AG04449 (cell line): Measurements from ENCODE around the gene STK11.

Experiments
- CTCF ChIA-PET: fragments of 350-600 bp; formaldehyde crosslinking; extraction: SDS; loops from one replicate; lab custom pipeline; 2021; ENCODE audit warnings: antibody characterized with exemption; lab: Yijun Ruan, JAX
- POLR2A ChIA-PET: fragments of 400-600, 350-600 bp; formaldehyde crosslinking; extraction: SDS; loops from one replicate; lab custom pipeline; 2020; ENCODE audit warnings: antibody characterized with exemption, inconsistent platforms; lab: Yijun Ruan, JAX
- DNase-seq: peaks from one replicate; pipeline ENCODE4 v3.0.0-alpha.2; 2010; ENCODE audit warnings: low read depth, low spot score
- H3K4me3 ChIP-seq: 2 replicates; pipeline ENCODE4 v1.5.1; 2011; ENCODE audit warnings: low read depth, mild to moderate bottlenecking, control low read depth, low read length
- TF ChIP-seq, protein P1 (sequence below): IDR thresholded peaks from one replicate; pipeline ENCODE4 v1.5.1; 2011; ENCODE audit warnings: mild to moderate bottlenecking, moderate library complexity, low read length, control low read depth, inconsistent platforms; ENCODE audit not compliant: insufficient read depth; ENCODE audit errors: missing control alignments

Gene STK11

DNA sequence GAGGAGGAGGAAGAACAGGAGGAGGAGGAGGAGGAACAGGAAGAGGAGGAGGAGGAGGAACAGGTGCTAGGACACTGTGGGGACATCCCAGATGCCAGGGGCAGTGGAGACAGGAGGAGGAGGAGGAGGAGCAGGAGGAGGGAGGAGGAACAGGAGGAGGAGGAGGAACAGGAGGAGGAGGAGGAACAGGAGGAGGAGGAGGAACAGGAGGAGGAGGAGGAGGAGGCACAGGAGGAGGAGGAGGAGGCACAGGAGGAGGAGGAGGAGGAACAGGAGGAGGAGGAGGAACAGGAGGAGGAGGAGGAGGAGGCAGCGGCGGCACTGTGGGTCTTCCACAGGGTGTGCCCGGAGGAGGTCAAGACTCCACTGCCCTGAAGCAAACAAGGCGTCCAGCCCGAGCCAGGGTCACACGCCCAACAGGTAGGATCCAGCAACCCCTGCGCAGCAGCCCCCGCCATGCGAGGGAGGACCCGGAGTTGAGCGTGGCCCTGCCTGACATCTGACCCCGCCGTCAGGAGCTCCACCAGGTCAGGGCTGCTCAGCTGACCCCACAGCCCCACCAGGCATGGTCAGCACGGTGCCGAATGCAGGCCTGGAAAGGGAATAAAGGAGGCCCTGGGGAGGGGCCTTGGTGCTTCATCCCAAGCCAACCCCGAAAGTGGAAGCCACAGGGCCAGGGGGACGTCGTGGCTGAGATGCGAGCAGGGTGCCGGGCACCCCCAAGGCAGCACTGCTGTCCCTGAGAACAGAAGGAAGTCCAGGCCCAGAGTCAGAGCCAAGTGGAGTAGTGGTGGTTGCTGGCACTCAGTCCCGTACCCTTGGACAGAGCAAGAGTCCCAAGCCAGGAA is 40.7 kb upstream of the STK11 start:
- H3K4me3 ChIP-seq = no peak overlapping the region
- CTCF ChIA-PET = no interaction called here
- POLR2A ChIA-PET = no interaction called here
- no peak for DNase-seq
- TF ChIP-seq, protein P1, sequence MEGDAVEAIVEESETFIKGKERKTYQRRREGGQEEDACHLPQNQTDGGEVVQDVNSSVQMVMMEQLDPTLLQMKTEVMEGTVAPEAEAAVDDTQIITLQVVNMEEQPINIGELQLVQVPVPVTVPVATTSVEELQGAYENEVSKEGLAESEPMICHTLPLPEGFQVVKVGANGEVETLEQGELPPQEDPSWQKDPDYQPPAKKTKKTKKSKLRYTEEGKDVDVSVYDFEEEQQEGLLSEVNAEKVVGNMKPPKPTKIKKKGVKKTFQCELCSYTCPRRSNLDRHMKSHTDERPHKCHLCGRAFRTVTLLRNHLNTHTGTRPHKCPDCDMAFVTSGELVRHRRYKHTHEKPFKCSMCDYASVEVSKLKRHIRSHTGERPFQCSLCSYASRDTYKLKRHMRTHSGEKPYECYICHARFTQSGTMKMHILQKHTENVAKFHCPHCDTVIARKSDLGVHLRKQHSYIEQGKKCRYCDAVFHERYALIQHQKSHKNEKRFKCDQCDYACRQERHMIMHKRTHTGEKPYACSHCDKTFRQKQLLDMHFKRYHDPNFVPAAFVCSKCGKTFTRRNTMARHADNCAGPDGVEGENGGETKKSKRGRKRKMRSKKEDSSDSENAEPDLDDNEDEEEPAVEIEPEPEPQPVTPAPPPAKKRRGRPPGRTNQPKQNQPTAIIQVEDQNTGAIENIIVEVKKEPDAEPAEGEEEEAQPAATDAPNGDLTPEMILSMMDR = no peak

DNA sequence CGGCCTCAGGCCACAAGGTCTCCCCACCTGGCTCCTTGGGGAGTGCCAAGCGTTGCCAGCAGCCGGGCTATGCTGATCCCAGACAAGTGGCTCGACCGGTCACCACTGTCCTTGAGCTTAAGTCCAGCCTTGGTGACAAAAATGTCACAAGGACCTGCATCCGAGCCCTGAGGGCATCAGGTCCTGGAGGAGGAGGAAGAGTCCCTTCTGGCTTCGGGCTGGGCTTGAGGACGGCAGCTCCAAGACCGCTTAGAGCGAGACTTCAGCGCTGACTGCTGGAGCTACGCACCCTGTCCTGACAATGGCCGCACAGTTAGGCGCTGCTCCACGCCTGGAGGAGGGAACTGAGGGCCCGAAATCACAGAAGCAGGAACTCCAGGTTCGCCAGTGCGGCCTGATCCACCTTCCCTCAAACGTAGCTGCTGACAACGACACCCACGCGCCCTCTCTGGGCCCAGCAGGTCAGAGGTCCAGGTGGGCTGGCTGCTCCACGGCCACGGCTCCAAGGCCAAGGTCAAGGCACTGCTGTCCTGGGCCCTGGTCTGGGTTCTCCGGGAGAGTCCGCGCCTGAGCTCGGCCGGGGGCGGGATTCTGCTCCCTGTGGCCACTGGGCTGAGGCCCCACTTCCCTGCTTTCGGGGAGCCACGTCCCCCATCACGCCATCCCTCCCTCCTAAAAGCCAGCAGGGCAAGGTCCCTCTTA is 38.6 kb upstream of the STK11 start:
- CTCF ChIA-PET = interaction anchor here (0.9 to 1.6 kb wide), 4 partner anchors 11 to 77 kb away, joined by 4 to 6 read pairs (median 4); no protein-coding TSS in a partner anchor
- DNase-seq = no peak
- TF ChIP-seq, protein P1 = no peak
- H3K4me3 ChIP-seq = no peak overlapping the region
- POLR2A ChIA-PET = interaction anchor here (1.4 kb wide), 1 partner anchor 34 kb away, joined by 5 read pairs; no protein-coding TSS in a partner anchor

DNA sequence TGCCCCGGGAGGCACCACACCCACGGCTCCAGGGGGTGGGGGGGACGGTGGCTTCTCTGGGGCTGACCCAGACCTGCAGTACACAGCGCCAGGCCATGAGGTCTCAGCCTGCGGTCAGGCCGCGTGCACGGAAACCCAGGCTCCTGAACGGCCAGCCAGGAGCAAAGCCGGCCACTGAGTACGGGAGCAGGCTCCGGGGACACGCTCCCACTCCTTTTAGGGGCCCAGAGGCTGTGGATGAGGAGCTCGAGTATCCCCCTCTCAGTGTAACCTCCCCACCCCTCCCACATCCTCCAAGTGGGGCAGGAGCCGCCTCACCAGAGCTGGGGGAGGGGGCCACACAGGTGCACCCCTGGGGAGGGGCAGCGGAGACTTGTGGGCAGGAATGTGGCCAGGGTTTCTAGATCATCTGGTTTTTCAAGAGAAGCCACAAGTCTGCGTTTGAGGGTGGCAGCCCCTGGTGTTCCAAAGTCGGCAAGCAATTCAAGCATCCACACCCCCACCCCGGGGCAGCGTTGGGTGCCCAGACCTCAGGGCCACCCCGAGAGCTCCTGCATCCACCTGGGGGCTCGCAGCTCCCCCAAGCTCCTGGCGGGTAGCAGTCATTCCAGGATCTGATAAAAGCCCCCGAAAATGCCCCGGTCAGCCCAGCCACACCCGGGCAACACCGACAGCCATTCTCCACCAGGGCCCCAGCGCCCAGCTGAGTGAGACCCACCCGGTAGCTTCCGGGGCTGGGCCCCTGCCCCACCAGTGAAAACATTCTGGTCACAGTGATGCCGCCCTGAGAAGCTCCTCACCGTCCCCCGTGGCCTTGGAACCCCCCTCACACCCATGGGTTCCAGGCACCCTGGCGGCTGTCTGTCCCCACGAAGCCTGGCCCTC is 37.6 kb upstream of the STK11 start:
- CTCF ChIA-PET = interaction anchor here (0.9 to 1.6 kb wide), 5 partner anchors 10 to 76 kb away, joined by 3 to 6 read pairs (median 4); no protein-coding TSS in a partner anchor

DNA sequence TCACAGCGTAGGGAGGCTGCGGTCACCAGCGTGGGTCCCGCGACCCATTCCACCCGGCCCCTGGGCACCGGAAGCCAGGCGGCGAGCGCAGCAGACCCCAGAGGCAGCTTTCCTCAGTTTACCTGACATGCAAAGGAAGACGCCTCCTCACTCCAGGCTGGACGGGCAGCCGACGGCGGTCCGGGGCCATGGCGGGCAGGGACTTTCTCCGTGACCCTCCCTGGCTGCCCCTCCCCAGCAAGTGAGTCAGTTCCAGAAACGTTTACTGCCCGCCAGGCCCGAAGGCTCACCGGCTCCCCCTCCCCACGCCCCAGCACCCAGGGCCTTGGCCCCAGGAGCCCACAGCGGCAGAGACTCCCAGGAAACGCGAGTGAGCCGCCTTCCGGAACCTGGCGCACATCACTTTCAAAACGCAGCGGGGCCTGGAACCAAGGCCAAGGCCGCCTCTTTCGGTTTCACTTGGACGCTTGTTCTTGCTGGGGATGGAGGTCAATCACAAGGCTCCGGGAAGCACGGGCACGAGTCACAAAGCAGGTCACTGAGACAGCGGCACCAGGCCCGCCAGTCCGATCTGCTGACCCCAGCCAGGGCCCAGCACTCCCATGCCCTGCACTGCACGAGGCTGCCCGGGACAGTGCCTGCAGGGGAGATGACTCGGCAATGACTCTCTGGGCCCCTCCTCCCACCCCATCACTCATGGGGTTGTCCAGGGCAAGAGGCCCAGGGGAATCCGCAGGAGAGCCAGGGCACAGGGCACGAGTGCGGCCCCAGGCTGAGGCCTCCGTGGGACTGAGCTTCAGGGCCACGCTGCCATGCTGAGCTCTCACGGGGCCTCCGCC is 36.8 kb upstream of the STK11 start:
- H3K4me3 ChIP-seq = no peak overlapping the region
- POLR2A ChIA-PET = interaction anchor here (1.4 kb wide), 1 partner anchor 35 kb away, joined by 5 read pairs; no protein-coding TSS in a partner anchor
- no peak for DNase-seq
- CTCF ChIA-PET = interaction anchor here (1.2 to 1.6 kb wide), 2 partner anchors 26 to 55 kb away, joined by 3 to 6 read pairs; no protein-coding TSS in a partner anchor
- TF ChIP-seq, protein P1 = no peak

More for the DNA sequence above, 37.6 kb upstream of the STK11 start:
- H3K4me3 ChIP-seq = no peak overlapping the region
- POLR2A ChIA-PET = interaction anchor here (1.4 kb wide), 1 partner anchor 34 kb away, joined by 5 read pairs; no protein-coding TSS in a partner anchor
- TF ChIP-seq, protein P1 = no peak
- no peak for DNase-seq

DNA sequence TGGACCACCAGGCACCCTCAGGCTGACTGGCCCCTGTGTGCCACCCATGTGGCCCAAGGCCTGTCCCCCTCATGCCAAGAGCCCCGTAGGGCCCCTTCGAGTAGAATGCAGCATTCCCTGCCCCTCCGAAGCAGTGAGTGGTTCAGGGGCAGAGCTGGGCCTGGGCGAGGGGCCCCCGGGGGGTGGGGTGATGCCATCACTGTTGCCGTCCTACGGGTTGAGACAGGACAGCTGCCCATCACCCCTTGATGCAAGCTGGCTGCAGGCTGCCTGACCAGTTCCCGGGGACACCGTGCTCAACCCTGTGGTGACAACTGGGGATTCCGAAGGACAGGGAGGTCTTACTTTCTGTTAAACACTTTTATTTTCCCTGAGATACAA is 36.2 kb upstream of the STK11 start:
- TF ChIP-seq, protein P1 = no peak
- H3K4me3 ChIP-seq = no peak overlapping the region
- POLR2A ChIA-PET = no interaction called here
- CTCF ChIA-PET = interaction anchor here (1.2 kb wide), 1 partner anchor 25 kb away, joined by 3 read pairs; no protein-coding TSS in a partner anchor
- no peak for DNase-seq
